ENCODE data around the gene MT4.

Gene MT4

GRCh38 chr16:56605475-56605874 is 40.6 kb downstream of the MT4 start:
- no peak for DNase-seq (ENCODE audit: low read depth)

- no peak for DNase-seq (ENCODE audit: low read depth)
Observed at GRCh38 chr16:56606071-56606475, 41.2 kb downstream of the MT4 start.

DNA sequence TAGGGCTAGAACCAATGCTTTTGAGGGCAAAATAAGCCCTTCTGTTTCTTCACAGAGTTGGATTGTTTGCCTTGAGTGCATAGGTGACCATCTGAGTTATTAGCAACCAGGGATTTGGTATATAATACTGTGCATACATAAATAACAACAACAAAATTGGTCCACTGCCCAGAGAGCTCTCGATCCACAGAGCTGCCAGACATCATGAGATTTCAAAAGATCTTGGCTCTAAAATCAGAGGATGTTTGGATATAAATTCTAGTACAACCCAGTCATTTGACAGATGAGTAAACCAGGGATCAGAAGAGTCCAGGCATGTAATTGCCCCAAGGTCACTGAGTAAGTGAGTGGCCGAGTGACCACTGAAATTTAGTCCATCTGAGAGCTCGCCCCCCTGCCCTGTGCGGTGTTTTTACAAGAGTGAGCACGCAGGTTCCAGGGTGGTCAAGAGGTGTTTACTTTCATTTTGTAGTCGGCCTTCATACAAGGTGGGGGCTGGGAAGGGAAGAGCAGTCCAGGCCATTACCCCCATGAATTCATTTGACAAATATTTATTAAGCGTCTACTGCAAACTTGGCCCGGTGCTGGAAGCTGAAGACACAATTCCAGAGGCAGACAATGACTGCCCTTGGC is 41.7 kb downstream of the MT4 start:
- DNase-seq (ENCODE audit: low read depth) = no peak

DNA sequence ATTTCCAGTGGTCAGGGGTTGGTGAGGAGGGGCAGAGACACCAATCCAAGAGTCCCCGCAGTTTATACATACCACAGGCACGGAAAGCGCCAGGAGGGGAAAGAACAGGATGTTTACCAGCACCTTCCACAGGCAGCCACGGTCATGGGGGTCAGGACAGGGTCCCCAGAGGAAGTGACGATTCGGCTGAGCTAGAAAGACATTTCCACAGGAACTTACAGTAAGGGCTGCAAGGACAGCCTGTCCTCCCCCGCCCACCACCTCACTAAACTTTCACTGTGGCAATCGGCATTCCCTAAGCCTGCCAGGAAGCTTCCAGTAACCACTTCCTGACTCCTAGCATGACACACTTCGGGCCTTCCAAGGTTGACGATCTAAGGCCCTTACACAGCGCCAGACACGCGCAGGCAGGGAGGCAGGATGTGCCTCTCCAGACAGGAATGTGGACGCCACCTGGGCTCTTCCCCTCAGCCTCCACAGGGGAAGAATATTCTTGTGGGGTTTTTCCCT is 42.3 kb downstream of the MT4 start:
- DNase-seq (ENCODE audit: low read depth) = no peak

DNA sequence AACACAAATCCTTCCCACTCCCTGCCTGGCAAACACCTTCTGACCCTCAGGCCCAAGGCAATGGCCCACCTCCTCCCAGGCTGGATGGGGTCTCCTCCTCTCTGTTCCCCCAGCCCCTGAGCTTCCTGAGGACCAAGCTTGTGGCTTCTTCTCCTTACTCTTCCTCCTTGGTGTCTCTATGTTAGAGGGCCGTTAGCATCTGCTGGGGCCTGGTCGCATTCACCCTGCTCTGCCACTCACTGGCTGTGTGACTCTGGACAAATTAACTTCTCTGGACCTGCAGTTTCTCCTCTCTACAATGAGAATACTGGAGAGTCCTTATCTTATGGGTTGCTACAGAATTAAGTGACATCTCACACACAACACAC is 42.8 kb downstream of the MT4 start:
- DNase-seq (ENCODE audit: low read depth) = no peak

GRCh38 chr16:56608043-56608875 is 43.4 kb downstream of the MT4 start, which contains the start of gene MT2A:
Gene MT2A (plus strand): TSS chr16:56608584. CDS start chr16:56608656, 72 bp downstream.
- DNase-seq (ENCODE audit: low read depth) = peak; percentile 78

DNA sequence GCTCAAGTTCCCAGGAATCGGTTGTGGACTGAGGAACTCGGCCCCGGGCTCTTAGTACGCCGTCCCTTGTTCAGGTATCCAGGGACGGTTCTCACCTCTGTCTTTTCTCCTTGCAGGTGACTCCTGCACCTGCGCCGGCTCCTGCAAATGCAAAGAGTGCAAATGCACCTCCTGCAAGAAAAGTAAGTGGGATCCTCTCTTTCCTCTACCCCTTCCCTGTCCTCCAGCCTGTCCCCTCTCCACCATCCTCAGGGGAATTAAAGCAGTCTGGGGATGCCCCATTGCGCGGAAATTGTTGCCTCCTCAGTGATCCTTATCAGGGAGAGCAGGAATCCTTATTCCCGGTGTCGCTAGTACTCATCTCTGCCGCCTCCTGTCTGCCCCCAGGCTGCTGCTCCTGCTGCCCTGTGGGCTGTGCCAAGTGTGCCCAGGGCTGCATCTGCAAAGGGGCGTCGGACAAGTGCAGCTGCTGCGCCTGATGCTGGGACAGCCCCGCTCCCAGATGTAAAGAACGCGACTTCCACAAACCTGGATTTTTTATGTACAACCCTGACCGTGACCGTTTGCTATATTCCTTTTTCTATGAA is 44.1 kb downstream of the MT4 start:
- DNase-seq (ENCODE audit: low read depth) = no peak

- DNase-seq (ENCODE audit: low read depth) = peak; percentile 60
Observed at GRCh38 chr16:56609463-56609921, 44.6 kb downstream of the MT4 start.

DNA sequence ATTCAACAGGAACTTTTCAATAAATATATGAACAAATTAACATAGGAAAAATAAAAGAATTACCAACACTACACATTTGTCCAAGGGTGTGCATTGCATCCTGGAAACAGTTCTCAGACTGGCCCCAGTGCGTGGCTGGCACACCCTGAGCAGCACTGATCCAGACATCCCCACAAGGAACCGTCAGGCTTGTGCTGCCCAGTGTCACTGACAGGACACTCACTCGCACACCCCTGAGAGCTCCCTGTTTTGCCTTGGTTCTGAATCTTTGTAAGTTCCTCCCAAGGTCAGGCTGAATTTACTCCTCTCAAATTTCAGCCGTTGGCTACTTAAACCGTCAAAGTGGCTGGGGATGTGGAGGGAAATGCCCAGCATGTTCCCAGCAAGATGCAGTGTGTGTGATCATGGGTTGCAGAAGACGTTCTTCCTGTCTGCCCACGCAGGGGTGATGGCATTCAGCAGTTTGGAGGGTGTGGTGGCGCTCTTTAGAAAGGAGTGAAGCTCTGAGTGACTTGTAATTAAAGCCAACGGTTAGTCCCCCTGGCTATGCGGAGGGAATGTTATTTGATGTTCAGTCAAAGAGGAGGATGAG is 45.2 kb downstream of the MT4 start:
- peak; percentile 53 for DNase-seq (ENCODE audit: low read depth)

- DNase-seq (ENCODE audit: low read depth) = no peak
Observed at GRCh38 chr16:56610609-56611111, 45.8 kb downstream of the MT4 start.

DNA sequence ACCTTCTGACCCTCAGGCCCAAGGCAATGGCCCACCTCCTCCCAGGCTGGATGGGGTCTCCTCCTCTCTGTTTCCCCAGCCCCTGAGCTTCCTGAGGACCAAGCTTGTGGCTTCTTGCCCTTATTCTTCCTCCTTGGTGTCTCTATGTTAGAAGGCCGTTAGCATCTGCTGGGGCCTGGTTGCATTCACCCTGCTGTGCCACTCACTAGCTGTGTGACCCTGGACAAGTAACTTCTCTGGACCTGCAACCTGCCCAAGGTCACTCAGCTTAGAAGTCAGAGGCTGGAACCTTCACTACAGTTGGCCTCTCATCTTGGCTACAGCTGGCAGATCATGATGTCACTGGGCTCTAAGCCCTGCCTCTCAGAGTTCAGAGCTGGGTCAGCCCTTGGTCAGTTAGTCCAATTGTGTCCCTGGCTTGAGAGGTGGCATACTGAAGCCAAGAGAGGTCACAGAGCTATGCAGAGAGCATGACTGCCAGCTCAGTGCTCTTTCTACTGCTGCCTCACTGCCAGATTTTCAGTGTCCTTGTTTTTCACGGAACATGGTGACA is 46.5 kb downstream of the MT4 start:
- DNase-seq (ENCODE audit: low read depth) = no peak

GRCh38 chr16:56613706-56614105 is 48.8 kb downstream of the MT4 start:
- no peak for DNase-seq (ENCODE audit: low read depth)

- no peak for DNase-seq (ENCODE audit: low read depth)
Observed at GRCh38 chr16:56614549-56614991, 49.7 kb downstream of the MT4 start.

DNA sequence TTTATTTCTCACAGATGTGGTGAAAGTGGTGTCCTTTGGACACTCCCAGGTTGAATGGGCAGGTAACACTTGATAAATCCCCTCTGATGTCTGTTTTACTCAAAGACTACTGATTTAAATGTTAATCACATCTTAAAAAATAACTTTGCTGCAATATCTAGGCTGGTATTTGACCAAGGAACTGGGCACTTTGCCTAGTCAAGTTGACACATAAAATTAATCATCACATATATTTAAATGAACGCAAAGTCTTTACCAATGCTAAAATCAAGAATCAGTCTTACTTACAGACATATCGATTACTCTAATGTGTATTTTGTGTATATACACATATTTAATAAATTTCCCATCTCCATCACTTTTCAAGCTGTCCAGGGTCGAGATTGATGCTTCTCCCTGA is 50.5 kb downstream of the MT4 start:
- no peak for DNase-seq (ENCODE audit: low read depth)

DNA sequence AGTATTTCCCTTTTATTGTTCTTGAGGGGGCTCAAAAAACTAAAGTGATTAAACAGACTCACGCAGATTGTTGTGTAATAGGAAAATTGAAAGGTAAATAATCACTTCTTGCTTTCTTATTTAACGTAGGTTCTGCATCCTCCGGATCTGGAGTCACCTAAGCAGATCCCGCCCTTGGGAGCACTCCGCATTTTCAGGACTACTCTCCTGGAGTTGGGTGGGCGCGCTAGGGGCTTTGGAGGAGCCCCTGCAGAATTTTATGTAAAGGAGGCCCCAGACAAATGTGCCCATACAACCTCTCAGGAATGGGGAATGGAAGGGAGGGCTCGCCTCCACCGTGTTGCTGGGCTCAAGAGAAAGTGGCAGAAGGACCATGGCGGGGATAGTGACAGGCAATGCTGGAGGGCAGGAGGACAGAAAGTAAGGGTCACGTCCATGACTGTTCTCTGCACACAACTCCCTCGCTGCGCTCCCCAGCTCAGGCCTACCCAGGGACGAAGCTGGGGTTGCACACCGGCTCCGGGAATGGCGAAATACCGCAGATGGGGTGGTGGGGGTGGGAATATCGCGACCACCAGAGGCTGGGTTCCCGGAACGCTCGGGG is 51.8 kb downstream of the MT4 start:
- DNase-seq (ENCODE audit: low read depth) = no peak

- DNase-seq (ENCODE audit: low read depth) = no peak
Observed at GRCh38 chr16:56617212-56618085, 52.6 kb downstream of the MT4 start.

GRCh38 chr16:56618138-56618537 is 53.3 kb downstream of the MT4 start:
- no peak for DNase-seq (ENCODE audit: low read depth)

Data from stimulated activated CD8-positive, alpha-beta memory T cell treated with anti-CD3 and anti-CD28 coated beads, Interleukin-12 subunit alpha, Interleukin-12 subunit beta, amount 100 ng/mL, for 1 hour (primary cell).